ENCODE results near the gene PLA2G4E.

GRCh38 chr15:42056934-42057798 lies 36.3 kb upstream of the PLA2G4E start:
- no peak for TF ChIP-seq POLR2A (IDR thresholded peaks at IDR 0.05; ENCODE audit: low read depth, low read length)
- TF ChIP-seq POLR2AphosphoS5 (IDR thresholded peaks at IDR 0.05; ENCODE audit: low read depth, low read length): no peak
- no peak for TF ChIP-seq TAF1 (IDR thresholded peaks at IDR 0.05; ENCODE audit: low read depth, low read length)
- no peak for TF ChIP-seq SPI1 (IDR thresholded peaks at IDR 0.05; ENCODE audit: low read depth, low read length)
- no peak for TF ChIP-seq PAX5 (IDR thresholded peaks at IDR 0.05; ENCODE audit: insufficient read depth, low read length, severe bottlenecking)
